GM12878 (cell line): ENCODE data around the gene PCSK6. TPM values are rescaled to one million over a fixed set of nuclear protein-coding genes. Genes with fewer than 3 reads are reported as not detected.

ENCODE experiments used
- ATAC-seq: fragments of 200-7000 bp; cut with Tn5 transposase; 3 replicates; pipeline ENCODE4 v1.9.1; 2020; ENCODE audit warnings: mild to moderate bottlenecking, moderate library complexity
- BruUV-seq: library from RNA; stranded (reverse); fragments of 400-500 nt; replicated peaks from 2 replicates; lab custom pipeline; 2021; lab: Mats Ljungman, UMichigan
- CTCF ChIA-PET: fragments of 300-600 bp; sonication (Branson Sonifier 250); formaldehyde crosslinking; extraction: SDS; loops from one replicate; lab custom pipeline; 2021; ENCODE audit warnings: inconsistent platforms; lab: Yijun Ruan, JAX
- POLR2A ChIA-PET: fragments of 350-600 bp; formaldehyde crosslinking; extraction: SDS; loops from one replicate; lab custom pipeline; 2021; ENCODE audit warnings: inconsistent platforms; lab: Charles Lee
- RAD21 ChIA-PET: fragments of 300-600 bp; sonication (Branson Sonifier 250); formaldehyde crosslinking; loops from one replicate; lab custom pipeline; 2023; ENCODE audit warnings: antibody characterized with exemption; ENCODE audit not compliant: unreplicated experiment; lab: Charles Lee
- SMC1A ChIA-PET: fragments of 300-600 bp; sonication (Branson Sonifier 250); formaldehyde crosslinking; loops from one replicate; lab custom pipeline; 2023; ENCODE audit not compliant: unreplicated experiment, uncharacterized antibody; lab: Charles Lee
- DNase-seq: peaks from one replicate; pipeline ENCODE4 v3.0.0-alpha.2; 2011; ENCODE audit warnings: low read depth, low spot score
- FAIRE-seq: peaks from 3 replicates; lab custom pipeline; 2011; peaks lifted over from hg19 to GRCh38; lab: Jason Lieb, UNC
- H2AFZ ChIP-seq: 2 replicates; pipeline ENCODE4 v1.6.0; 2011; ENCODE audit warnings: low read depth, low read length, control low read depth; ENCODE audit not compliant: control insufficient read depth
- H3K27ac ChIP-seq: 2 replicates; pipeline ENCODE4 v1.5.1; 2011; ENCODE audit warnings: control low read depth; ENCODE audit not compliant: control insufficient read depth, insufficient read depth
- H3K27me3 ChIP-seq, 2 experiments: replicated peaks in 1 of 2; 2 replicates each; pipeline versions ENCODE4 v1.6.0 to v1.6.1; 2011; ENCODE audit warnings: low read length in 1 of 2; ENCODE audit not compliant: control insufficient read depth in 2 of 2, insufficient read depth in 2 of 2
- H3K36me3 ChIP-seq, 2 experiments: 2 replicates each; pipeline ENCODE4 v1.5.1; 2011; ENCODE audit warnings: low read length in 1 of 2; ENCODE audit not compliant: control insufficient read depth in 2 of 2, insufficient read depth in 2 of 2
- H3K4me1 ChIP-seq: 2 replicates; pipeline ENCODE4 v1.6.1; 2011; ENCODE audit warnings: mild to moderate bottlenecking, low read length, moderate library complexity, mixed read lengths; ENCODE audit not compliant: control insufficient read depth, insufficient read depth
- H3K4me2 ChIP-seq: 2 replicates; pipeline ENCODE4 v1.6.0; 2011; ENCODE audit warnings: control low read depth; ENCODE audit not compliant: control insufficient read depth, insufficient read depth
- H3K4me3 ChIP-seq: fragments of 200-600 bp; sonication (generic); 2 replicates; pipeline ENCODE4 v1.5.1; 2016
- H3K79me2 ChIP-seq: 2 replicates; pipeline ENCODE4 v1.6.0; 2011; ENCODE audit warnings: low read length; ENCODE audit not compliant: control insufficient read depth, insufficient read depth
- H3K9ac ChIP-seq: 2 replicates; pipeline ENCODE4 v1.8.0; 2011; ENCODE audit warnings: low read length, control low read depth, mixed read lengths; ENCODE audit not compliant: control insufficient read depth, insufficient read depth
- H3K9me3 ChIP-seq: replicated peaks from 3 replicates; pipeline ENCODE4 v1.5.1; 2011; ENCODE audit warnings: mild to moderate bottlenecking, low read length; ENCODE audit not compliant: control insufficient read depth, insufficient read depth
- H4K20me1 ChIP-seq: 2 replicates; pipeline ENCODE4 v1.6.0; 2011; ENCODE audit not compliant: control insufficient read depth, insufficient read depth
- CTCF ChIP-seq, 3 experiments: IDR thresholded peaks in 2 of 3; conservative IDR thresholded peaks in 1 of 3; 2 replicates each; pipeline ENCODE4 v1.5.1; 2011; ENCODE audit warnings: low read depth in 3 of 3, low read length in 3 of 3, mild to moderate bottlenecking in 3 of 3, control low read depth in 2 of 3, moderate library complexity in 2 of 3, inconsistent platforms in 1 of 3, mixed read lengths in 1 of 3; ENCODE audit not compliant: control insufficient read depth in 2 of 3, insufficient read depth in 1 of 3; ENCODE audit errors: extremely low read depth in 1 of 3
- FOS ChIP-seq: IDR thresholded peaks from 3 replicates; pipeline ENCODE4 v1.6.1; 2011; ENCODE audit warnings: borderline replicate concordance; ENCODE audit not compliant: insufficient read length; ENCODE audit errors: extremely low read depth
- FOXK2 ChIP-seq: fragments of 450-650 bp; IDR thresholded peaks from 2 replicates; pipeline ENCODE4 v1.6.1; 2017; ENCODE audit warnings: mild to moderate bottlenecking, moderate library complexity
- GATAD2B ChIP-seq: fragments of 450-650 bp; conservative IDR thresholded peaks from 2 replicates; pipeline ENCODE4 v1.6.1; 2017; ENCODE audit warnings: low read depth, mild to moderate bottlenecking, moderate library complexity
- MXI1 ChIP-seq: fragments of 150-350 bp; IDR thresholded peaks from 2 replicates; pipeline ENCODE4 v1.6.1; 2011; ENCODE audit warnings: low read depth, mild to moderate bottlenecking, inconsistent platforms, low read length, improper control_type of control experiment
- NKRF ChIP-seq: fragments of 450-650 bp; conservative IDR thresholded peaks from 2 replicates; pipeline ENCODE4 v1.6.1; 2017; ENCODE audit warnings: mild to moderate bottlenecking, moderate library complexity
- NR2C2 ChIP-seq: IDR thresholded peaks from 2 replicates; pipeline ENCODE4 v1.6.1; 2011; ENCODE audit warnings: borderline replicate concordance, low read depth; ENCODE audit not compliant: control insufficient read depth, insufficient read length
- NR2F1 ChIP-seq: fragments of 450-650 bp; conservative IDR thresholded peaks from 2 replicates; pipeline ENCODE4 v1.6.1; 2017; ENCODE audit warnings: mild to moderate bottlenecking
- ZBED1 ChIP-seq: IDR thresholded peaks from 2 replicates; pipeline ENCODE4 v1.6.1; 2016; ENCODE audit warnings: borderline replicate concordance
- ZBTB40 ChIP-seq: fragments of 450-650 bp; IDR thresholded peaks from 2 replicates; pipeline ENCODE4 v1.6.1; 2016; ENCODE audit warnings: mild to moderate bottlenecking, moderate library complexity, borderline replicate concordance
- WGBS: methylation state at CpG from one replicate; pipeline ENCODE4 v1.1.6; 2016; ENCODE audit warnings: low lambda C conversion rate; ENCODE audit not compliant: insufficient replicate concordance, insufficient coverage; ENCODE audit errors: missing lambda C conversion rate; 5-methylcytosine and 5-hydroxymethylcytosine counted together
- in situ Hi-C: fragments of 300-500 bp; cut with MboI; formaldehyde crosslinking; loops from 9 replicates; pipeline ENCODE4 v1.14.3; 2018; ENCODE audit warnings: mixed read lengths
- intact Hi-C: fragments of 100-400 bp; cut with micrococcal nuclease; formaldehyde crosslinking; loops from one replicate; pipeline ENCODE4 v1.14.2; 2022; ENCODE audit not compliant: unreplicated experiment
- polyA plus RNA-seq, 11 experiments: library from polyadenylated mRNA; depleted of rRNA in 4 of 11; unstranded in 6 of 11; stranded (reverse) in 5 of 11; fragments of >200 nt; fragmentation: Nextera tagmentation in 4 of 11; fragmentation: Illumina TruSeq in 1 of 11; extraction: Ambion mirVana in 4 of 11; extraction: Trizol in 1 of 11; gene quantifications; 1 replicate in 1 of 11; 2 replicates in 10 of 11; pipeline versions ENCODE4 v1.2.1 to v1.2.3, GENCODE V29; 2011 to 2016; ENCODE audit warnings: inconsistent platforms in 2 of 11, missing spikeins in 2 of 11, low read depth in 1 of 11
- total RNA-seq, 4 experiments: library from RNA; depleted of rRNA in 3 of 4; stranded (reverse); fragments of >200 nt in 3 of 4; fragmentation: Illumina TruSeq in 1 of 4; extraction: Trizol in 1 of 4; gene quantifications; 2 replicates each; pipeline versions ENCODE4 v1.2.1 to v1.2.3, GENCODE V29; 2013 to 2021

PCSK6 gene
- total and polyA plus RNA-seq, 10 of the 15 experiments (the other 5 are each of a cell fraction or from before 2014, with no cell fraction given) = 0.19 to 0.67 (median 0.25) TPM; not detected in 4

- TF ChIP-seq CTCF (IDR thresholded peaks at IDR 0.05 in 2 of 3, conservative IDR thresholded peaks at IDR 0.05 in 1 of 3; ENCODE audit: control insufficient read depth in 2 of 3, extremely low read depth in 1 of 3, insufficient read depth in 1 of 3, low read depth in 3 of 3, low read length in 3 of 3) = no peak
- TF ChIP-seq FOXK2 = no peak
- TF ChIP-seq NR2C2 = no peak
These were observed 8.7 kb upstream of the PCSK6 start (continued) for GRCh38 chr15:101498076-101498716.

GRCh38 chr15:101497484-101498034 is 8.1 kb upstream of the PCSK6 start:
- no peak overlapping the region for H2AFZ ChIP-seq
- no TSS peak for BruUV-seq
- intact Hi-C loops (no loop called here), in situ Hi-C loops (no loop called here)
- no peak overlapping the region for H3K9ac ChIP-seq
- CTCF ChIA-PET = interaction anchor here (1.0 kb wide), 1 partner anchor 144 kb away, joined by 3 read pairs; no protein-coding TSS in a partner anchor
- H3K9me3 ChIP-seq = no peaks in the 10 kb centered on the region
- SMC1A ChIA-PET = no interaction called here
- no peak for FAIRE-seq
- H4K20me1 ChIP-seq = no peaks in the 10 kb centered on the region
- RAD21 ChIA-PET = no interaction called here
- no peaks in the 10 kb centered on the region for H3K36me3 ChIP-seq
- DNase-seq = no peak
- no peaks in the 10 kb centered on the region; a peak in 3 of 4 replicates for H3K27me3 ChIP-seq
- WGBS = 69% methylated on average over 20 of the region's 20 CpGs
- no peak overlapping the region for H3K4me2 ChIP-seq
- TF ChIP-seq FOS = no peak
- no peak for TF ChIP-seq ZBED1
- no peak for TF ChIP-seq NKRF
- no peak for TF ChIP-seq GATAD2B
- no peak for TF ChIP-seq ZBTB40
- TF ChIP-seq NR2F1 = no peak
- TF ChIP-seq MXI1 = no peak
- H3K4me1 ChIP-seq = peaks cover 8% of the 10 kb centered on the region
- POLR2A ChIA-PET = no interaction called here
- H3K4me3 ChIP-seq = no peak overlapping the region
- no peak for ATAC-seq
- no peak overlapping the region for H3K27ac ChIP-seq
- H3K79me2 ChIP-seq = no peaks in the 10 kb centered on the region
